ENCODE data around the gene GUCY1A2. TPM values are rescaled to one million over a fixed set of nuclear protein-coding genes. Genes with fewer than 3 reads are reported as not detected.

GUCY1A2 gene
- total RNA-seq, 4 donors from 2014 or later, result 2.5 to 7.7 (median 4.4) TPM

DNA sequence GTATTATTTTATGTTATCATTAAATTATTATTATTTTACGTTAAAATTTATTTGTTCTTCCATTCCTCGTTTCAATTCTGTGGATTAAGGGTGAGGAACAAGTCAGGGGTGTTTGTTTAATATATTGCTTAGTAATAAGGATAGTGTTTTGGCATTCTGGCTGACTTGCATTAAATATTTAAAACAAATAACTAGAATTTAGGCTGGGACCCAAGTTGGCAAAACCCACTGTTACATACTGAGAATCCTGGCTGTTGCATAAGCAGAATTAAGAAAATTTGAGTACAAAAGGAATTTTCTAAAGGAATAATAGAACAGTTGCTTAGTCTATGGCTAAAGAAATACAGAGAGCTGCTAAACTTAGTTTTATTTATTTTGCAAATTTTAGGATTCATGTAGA is 196.4 kb downstream of the GUCY1A2 start:
- TF ChIP-seq POLR2A (IDR thresholded peaks at IDR 0.05; ENCODE audit: low read depth) (no peak), EP300 (IDR thresholded peaks at IDR 0.05) (no peak), POLR2AphosphoS5 (IDR thresholded peaks at IDR 0.05) (no peak)
- TF ChIP-seq, protein P1, sequence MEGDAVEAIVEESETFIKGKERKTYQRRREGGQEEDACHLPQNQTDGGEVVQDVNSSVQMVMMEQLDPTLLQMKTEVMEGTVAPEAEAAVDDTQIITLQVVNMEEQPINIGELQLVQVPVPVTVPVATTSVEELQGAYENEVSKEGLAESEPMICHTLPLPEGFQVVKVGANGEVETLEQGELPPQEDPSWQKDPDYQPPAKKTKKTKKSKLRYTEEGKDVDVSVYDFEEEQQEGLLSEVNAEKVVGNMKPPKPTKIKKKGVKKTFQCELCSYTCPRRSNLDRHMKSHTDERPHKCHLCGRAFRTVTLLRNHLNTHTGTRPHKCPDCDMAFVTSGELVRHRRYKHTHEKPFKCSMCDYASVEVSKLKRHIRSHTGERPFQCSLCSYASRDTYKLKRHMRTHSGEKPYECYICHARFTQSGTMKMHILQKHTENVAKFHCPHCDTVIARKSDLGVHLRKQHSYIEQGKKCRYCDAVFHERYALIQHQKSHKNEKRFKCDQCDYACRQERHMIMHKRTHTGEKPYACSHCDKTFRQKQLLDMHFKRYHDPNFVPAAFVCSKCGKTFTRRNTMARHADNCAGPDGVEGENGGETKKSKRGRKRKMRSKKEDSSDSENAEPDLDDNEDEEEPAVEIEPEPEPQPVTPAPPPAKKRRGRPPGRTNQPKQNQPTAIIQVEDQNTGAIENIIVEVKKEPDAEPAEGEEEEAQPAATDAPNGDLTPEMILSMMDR (IDR thresholded peaks at IDR 0.05), result no peak
- intact Hi-C loops (cut with DNase I), result no loop called here

DNA sequence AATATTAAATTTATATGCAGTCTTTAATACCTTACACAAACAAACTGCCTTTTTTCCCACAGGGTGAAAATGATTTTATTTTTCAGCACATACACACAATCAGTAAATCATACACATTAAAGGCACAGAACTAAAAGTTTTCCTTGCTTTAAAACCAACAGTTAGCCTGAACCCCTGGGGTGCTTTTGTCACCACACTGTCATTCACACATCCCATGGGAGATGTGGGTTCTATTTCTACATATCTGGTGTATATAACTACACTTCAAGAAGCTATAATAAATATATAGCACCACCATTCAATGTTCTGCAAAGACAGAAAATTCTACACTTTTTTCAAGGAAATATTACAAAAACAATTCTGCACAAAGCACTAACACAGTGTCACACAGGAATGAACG is 197.0 kb downstream of the GUCY1A2 start:
- Histone ChIP-seq H3K27me3 (no peaks in the 10 kb centered on the region), H3K27ac (replicated peaks in 1 of 4) (no peak overlapping the region), H3K4me3 (no peak overlapping the region), H3K4me1 (peaks cover 0 to 6% (median 2%) of the 10 kb centered on the region in 4 donors), H3K36me3 (no peaks in the 10 kb centered on the region), H3K9me3 (no peaks in the 10 kb centered on the region)
- 11% methylated on average over 1 of the region's 1 CpG for WGBS
- TF ChIP-seq, protein P1 (IDR thresholded peaks at IDR 0.05), result no peak
- TF ChIP-seq EP300 (IDR thresholded peaks at IDR 0.05) (no peak), POLR2AphosphoS5 (IDR thresholded peaks at IDR 0.05) (no peak), POLR2A (IDR thresholded peaks at IDR 0.05; ENCODE audit: low read depth) (no peak)
- intact Hi-C loops (cut with DNase I), result no loop called here
- no peak for DNase-seq (ENCODE audit: extremely low spot score)

More for the DNA sequence above, 196.4 kb downstream of the GUCY1A2 start:
- Histone ChIP-seq H3K36me3 (no peaks in the 10 kb centered on the region), H3K9me3 (no peaks in the 10 kb centered on the region), H3K27me3 (no peaks in the 10 kb centered on the region), H3K4me1 (peaks cover 0 to 6% (median 2%) of the 10 kb centered on the region in 4 donors), H3K4me3 (no peak overlapping the region), H3K27ac (replicated peaks in 1 of 4) (no peak overlapping the region)
- DNase-seq (ENCODE audit: extremely low spot score), result no peak
- WGBS, result 32% methylated on average over 2 of the region's 2 CpGs

DNA sequence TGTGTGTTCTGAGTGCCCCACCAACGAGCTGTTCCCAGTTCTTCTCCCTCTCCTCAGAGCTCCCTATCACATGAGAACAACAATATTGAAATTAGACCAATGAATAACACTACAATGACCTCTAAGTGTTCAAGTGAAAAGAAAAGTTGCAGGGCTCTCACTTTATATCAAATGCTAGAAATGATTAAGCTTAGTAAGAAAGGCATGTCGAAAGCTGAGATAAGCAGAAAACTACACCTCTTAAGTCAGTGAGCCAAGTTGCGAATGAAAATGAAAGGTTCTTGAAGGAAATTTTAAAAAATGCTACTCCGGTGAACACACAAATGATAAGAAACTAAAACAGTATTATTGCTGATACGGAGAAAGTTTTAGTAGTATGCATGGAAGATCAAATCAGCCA is 199.8 kb downstream of the GUCY1A2 start:
- H3K4me1 ChIP-seq, result peaks cover 0 to 6% (median 2%) of the 10 kb centered on the region in 4 donors
- no peak overlapping the region for H3K27ac ChIP-seq (replicated peaks in 1 of 4)
- no peaks in the 10 kb centered on the region for H3K36me3 ChIP-seq
- 85% methylated on average over 5 of the region's 5 CpGs for WGBS
- no peak for DNase-seq (ENCODE audit: extremely low spot score)
- TF ChIP-seq POLR2A (IDR thresholded peaks at IDR 0.05; ENCODE audit: low read depth) (no peak), EP300 (IDR thresholded peaks at IDR 0.05) (no peak), POLR2AphosphoS5 (IDR thresholded peaks at IDR 0.05) (no peak)
- H3K27me3 ChIP-seq, result no peaks in the 10 kb centered on the region
- intact Hi-C loops (cut with DNase I), result no loop called here
- no peaks in the 10 kb centered on the region for H3K9me3 ChIP-seq
- no peak overlapping the region for H3K4me3 ChIP-seq

DNA sequence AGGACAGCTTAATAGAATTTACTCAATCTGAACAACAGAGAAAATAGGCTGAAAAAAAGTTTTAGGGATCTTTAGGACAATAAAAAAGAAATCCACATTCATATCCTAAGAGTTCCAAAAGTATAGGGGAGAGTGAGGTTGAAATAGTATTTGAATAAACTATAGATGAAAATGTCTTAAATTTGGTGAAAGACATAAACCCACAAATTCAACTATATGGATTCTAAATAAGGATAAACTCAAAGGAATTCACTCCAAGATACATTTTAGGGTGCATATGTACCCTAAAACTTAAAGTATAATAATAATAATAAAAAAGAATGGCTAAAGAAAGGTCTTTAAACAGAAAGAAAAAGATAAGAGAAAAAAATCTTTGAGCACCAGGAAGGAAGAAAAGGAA is 203.1 kb downstream of the GUCY1A2 start:
- TF ChIP-seq POLR2AphosphoS5 (IDR thresholded peaks at IDR 0.05) (no peak), POLR2A (IDR thresholded peaks at IDR 0.05; ENCODE audit: low read depth) (no peak), EP300 (IDR thresholded peaks at IDR 0.05) (no peak)
- TF ChIP-seq, protein P1 (IDR thresholded peaks at IDR 0.05), result no peak
- no peak for DNase-seq (ENCODE audit: extremely low spot score)
- no peaks in the 10 kb centered on the region for H3K9me3 ChIP-seq
- H3K4me3 ChIP-seq, result no peak overlapping the region
- intact Hi-C loops (cut with DNase I), result no loop called here
- no peaks in the 10 kb centered on the region for H3K36me3 ChIP-seq
- H3K4me1 ChIP-seq, result no peaks in the 10 kb centered on the region
- no peak overlapping the region for H3K27ac ChIP-seq (replicated peaks in 1 of 4)
- H3K27me3 ChIP-seq, result no peaks in the 10 kb centered on the region

DNA sequence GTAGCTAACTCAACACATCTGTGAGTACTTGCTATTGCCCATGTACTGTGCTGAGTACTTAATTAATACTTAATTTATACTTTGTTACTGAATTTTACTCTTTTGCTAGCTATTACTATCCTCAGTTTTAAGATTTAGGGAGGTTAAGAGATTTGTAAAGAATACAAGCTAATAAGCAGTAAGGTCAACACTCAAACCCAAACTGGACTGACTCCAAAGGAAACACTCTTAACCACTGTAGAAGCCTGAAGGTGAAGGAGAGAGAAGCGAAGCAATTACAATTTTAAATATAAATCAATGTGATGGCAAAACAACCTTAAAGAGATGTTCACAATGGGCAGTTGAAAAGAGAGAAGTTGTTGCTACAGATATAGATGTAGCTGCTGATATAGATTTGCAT is 204.5 kb downstream of the GUCY1A2 start:
- TF ChIP-seq, protein P1 (IDR thresholded peaks at IDR 0.05), result no peak
- TF ChIP-seq POLR2AphosphoS5 (IDR thresholded peaks at IDR 0.05) (no peak), POLR2A (IDR thresholded peaks at IDR 0.05; ENCODE audit: low read depth) (no peak), EP300 (IDR thresholded peaks at IDR 0.05) (no peak)
- Histone ChIP-seq H3K4me1 (no peaks in the 10 kb centered on the region), H3K27me3 (no peaks in the 10 kb centered on the region), H3K27ac (replicated peaks in 1 of 4) (no peak overlapping the region), H3K9me3 (no peaks in the 10 kb centered on the region), H3K4me3 (no peak overlapping the region), H3K36me3 (no peaks in the 10 kb centered on the region)
- DNase-seq (ENCODE audit: extremely low spot score), result no peak
- 73% methylated on average over 1 of the region's 1 CpG for WGBS
- intact Hi-C loops (cut with DNase I), result no loop called here
